Parathyroid adenoma (tissue), 2 donors: Measurements from ENCODE around the gene FBXW11.
"Not testable (repeated sequence)": the region's sequence is repeated elsewhere in the genome, so short reads cannot be mapped to it uniquely, and the experiment has no call there.

ENCODE experiments used
- H2AFZ ChIP-seq: fragments of 300-600 bp; sonication (generic); one replicate; pipeline ENCODE4 v1.7.0; 2017; ENCODE audit warnings: antibody characterized with exemption, mild to moderate bottlenecking
- H3K27ac ChIP-seq: fragments of 300-600 bp; sonication (generic); one replicate; pipeline ENCODE4 v1.7.0; 2017
- H3K27me3 ChIP-seq: fragments of 300-600 bp; sonication (generic); one replicate; pipeline ENCODE4 v1.7.0; 2017; ENCODE audit warnings: low read length; ENCODE audit not compliant: control insufficient read depth, insufficient read depth
- H3K36me3 ChIP-seq: fragments of 300-600 bp; sonication (generic); one replicate; pipeline ENCODE4 v1.7.0; 2017; ENCODE audit warnings: low read length; ENCODE audit not compliant: control insufficient read depth, insufficient read depth
- H3K4me1 ChIP-seq: fragments of 300-600 bp; sonication (generic); one replicate; pipeline ENCODE4 v1.7.0; 2017; ENCODE audit warnings: control low read depth
- H3K4me2 ChIP-seq: fragments of 300-600 bp; sonication (generic); one replicate; pipeline ENCODE4 v1.7.0; 2017; ENCODE audit warnings: low read length
- H3K4me3 ChIP-seq: fragments of 300-600 bp; sonication (generic); one replicate; pipeline ENCODE4 v1.7.0; 2017; ENCODE audit warnings: low read depth, low read length
- H3K79me2 ChIP-seq: fragments of 300-600 bp; sonication (generic); one replicate; pipeline ENCODE4 v1.7.0; 2017; ENCODE audit warnings: control low read depth
- H3K9ac ChIP-seq: fragments of 300-600 bp; sonication (generic); one replicate; pipeline ENCODE4 v1.7.0; 2017; ENCODE audit warnings: mild to moderate bottlenecking
- H3K9me3 ChIP-seq: fragments of 300-600 bp; sonication (generic); one replicate; pipeline ENCODE4 v1.7.0; 2017; ENCODE audit warnings: low read length; ENCODE audit not compliant: control insufficient read depth
- CTCF ChIP-seq: fragments of 300-600 bp; sonication (generic); IDR thresholded peaks from one replicate; pipeline ENCODE4 v1.7.0; 2017; ENCODE audit warnings: antibody characterized with exemption, mild to moderate bottlenecking
- donor health status: primary hyperparathyroidism.

Gene FBXW11

GRCh38 chr5:171891595-171891994, 114.8 kb downstream of the FBXW11 start:
- Histone ChIP-seq H3K4me3 (no peak overlapping the region), H3K4me1 (peaks cover 4% of the 10 kb centered on the region), H3K27ac (no peak overlapping the region), H3K79me2 (peaks cover 7% of the 10 kb centered on the region), H3K9ac (no peak overlapping the region), H3K4me2 (no peak overlapping the region), H3K9me3 (no peaks in the 10 kb centered on the region), H3K36me3 (no peaks in the 10 kb centered on the region), H2AFZ (no peak overlapping the region), H3K27me3 (no peaks in the 10 kb centered on the region)
- no peak for TF ChIP-seq CTCF

GRCh38 chr5:171891150-171891549, 115.3 kb downstream of the FBXW11 start:
- Histone ChIP-seq H3K4me1 (peaks cover 4% of the 10 kb centered on the region), H2AFZ (no peak overlapping the region), H3K27me3 (no peaks in the 10 kb centered on the region), H3K9me3 (no peaks in the 10 kb centered on the region), H3K4me2 (no peak overlapping the region), H3K36me3 (no peaks in the 10 kb centered on the region), H3K9ac (no peak overlapping the region), H3K79me2 (peaks cover 7% of the 10 kb centered on the region), H3K4me3 (no peak overlapping the region), H3K27ac (no peak overlapping the region)
- TF ChIP-seq CTCF: no peak

GRCh38 chr5:171888051-171888481, 118.4 kb downstream of the FBXW11 start:
- Histone ChIP-seq H3K9ac (no peak overlapping the region), H3K79me2 (peaks cover 5% of the 10 kb centered on the region), H3K27me3 (no peaks in the 10 kb centered on the region), H2AFZ (no peak overlapping the region), H3K4me2 (no peak overlapping the region), H3K36me3 (no peaks in the 10 kb centered on the region), H3K4me1 (no peaks in the 10 kb centered on the region), H3K9me3 (no peaks in the 10 kb centered on the region), H3K4me3 (no peak overlapping the region), H3K27ac (no peak overlapping the region)
- no peak for TF ChIP-seq CTCF

GRCh38 chr5:171886037-171886436, 120.4 kb downstream of the FBXW11 start:
- not testable (repeated sequence) for H2AFZ ChIP-seq, H3K9me3 ChIP-seq, H3K4me1 ChIP-seq, H3K79me2 ChIP-seq, H3K36me3 ChIP-seq, H3K4me3 ChIP-seq, H3K27me3 ChIP-seq, H3K4me2 ChIP-seq, H3K27ac ChIP-seq, H3K9ac ChIP-seq

GRCh38 chr5:171882118-171882517, 124.3 kb downstream of the FBXW11 start:
- Histone ChIP-seq H3K4me3 (no peak overlapping the region), H3K4me2 (no peak overlapping the region), H3K9ac (no peak overlapping the region), H3K27me3 (no peaks in the 10 kb centered on the region), H3K79me2 (no peaks in the 10 kb centered on the region), H2AFZ (no peak overlapping the region), H3K27ac (no peak overlapping the region), H3K36me3 (no peaks in the 10 kb centered on the region), H3K9me3 (no peaks in the 10 kb centered on the region), H3K4me1 (no peaks in the 10 kb centered on the region)
- no peak for TF ChIP-seq CTCF
